Chondrocyte (in vitro differentiated cells): Measurements from ENCODE around the gene POM121C. TPM values are rescaled to one million over a fixed set of nuclear protein-coding genes. Genes with fewer than 3 reads are reported as not detected.
"Not testable (repeated sequence)": the region's sequence is repeated elsewhere in the genome, so short reads cannot be mapped to it uniquely, and the experiment has no call there.

ENCODE experiments used
- DNase-seq: peaks from one replicate; pipeline ENCODE4 v3.0.0; 2021; ENCODE audit warnings: mixed read lengths, low spot score
- H3K27ac Mint-ChIP-seq: one replicate; pipeline ENCODE4 v1.8.0; 2021; ENCODE audit warnings: mild to moderate bottlenecking, moderate library complexity, mixed read lengths; ENCODE audit not compliant: unreplicated experiment
- H3K27me3 Mint-ChIP-seq: 2 replicates; pipeline ENCODE4 v1.8.0; 2021; ENCODE audit warnings: low read depth, mixed read lengths
- H3K36me3 Mint-ChIP-seq: 2 replicates; pipeline ENCODE4 v1.8.0; 2021; ENCODE audit warnings: low read depth, mixed read lengths
- H3K4me1 Mint-ChIP-seq: 2 replicates; pipeline ENCODE4 v1.8.0; 2021; ENCODE audit warnings: low read depth, mild to moderate bottlenecking, mixed read lengths
- H3K4me3 Mint-ChIP-seq: one replicate; pipeline ENCODE4 v1.8.0; 2021; ENCODE audit warnings: mild to moderate bottlenecking, moderate library complexity, mixed read lengths; ENCODE audit not compliant: unreplicated experiment
- H3K9me3 Mint-ChIP-seq: 2 replicates; pipeline ENCODE4 v1.8.0; 2021; ENCODE audit warnings: low read depth, mixed read lengths
- total RNA-seq: library from RNA; stranded (reverse); gene quantifications from 3 replicates; pipeline ENCODE4 v1.2.1, GENCODE V29; 2021
- TF ChIP-seq, protein P1 (sequence below): fragments of 200-600 bp; sonication (generic); IDR thresholded peaks from 2 replicates; pipeline ENCODE4 v1.5.0; 2021; ENCODE audit warnings: antibody characterized with exemption, mild to moderate bottlenecking, moderate library complexity

Gene POM121C
- total RNA-seq, 1 donor from 2014 or later: 40.7 TPM

GRCh38 chr7:75439000-75439399, 47.1 kb downstream of the POM121C start:
- not testable (repeated sequence) for H3K27ac Mint-ChIP-seq, H3K27me3 Mint-ChIP-seq, H3K4me3 Mint-ChIP-seq, H3K9me3 Mint-ChIP-seq, H3K4me1 Mint-ChIP-seq, DNase-seq
- TF ChIP-seq, protein P1, sequence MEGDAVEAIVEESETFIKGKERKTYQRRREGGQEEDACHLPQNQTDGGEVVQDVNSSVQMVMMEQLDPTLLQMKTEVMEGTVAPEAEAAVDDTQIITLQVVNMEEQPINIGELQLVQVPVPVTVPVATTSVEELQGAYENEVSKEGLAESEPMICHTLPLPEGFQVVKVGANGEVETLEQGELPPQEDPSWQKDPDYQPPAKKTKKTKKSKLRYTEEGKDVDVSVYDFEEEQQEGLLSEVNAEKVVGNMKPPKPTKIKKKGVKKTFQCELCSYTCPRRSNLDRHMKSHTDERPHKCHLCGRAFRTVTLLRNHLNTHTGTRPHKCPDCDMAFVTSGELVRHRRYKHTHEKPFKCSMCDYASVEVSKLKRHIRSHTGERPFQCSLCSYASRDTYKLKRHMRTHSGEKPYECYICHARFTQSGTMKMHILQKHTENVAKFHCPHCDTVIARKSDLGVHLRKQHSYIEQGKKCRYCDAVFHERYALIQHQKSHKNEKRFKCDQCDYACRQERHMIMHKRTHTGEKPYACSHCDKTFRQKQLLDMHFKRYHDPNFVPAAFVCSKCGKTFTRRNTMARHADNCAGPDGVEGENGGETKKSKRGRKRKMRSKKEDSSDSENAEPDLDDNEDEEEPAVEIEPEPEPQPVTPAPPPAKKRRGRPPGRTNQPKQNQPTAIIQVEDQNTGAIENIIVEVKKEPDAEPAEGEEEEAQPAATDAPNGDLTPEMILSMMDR: peak; percentile 19
- H3K36me3 Mint-ChIP-seq: peaks cover 25% of the 10 kb centered on the region

- H3K9me3 Mint-ChIP-seq, H3K27me3 Mint-ChIP-seq, DNase-seq, H3K4me1 Mint-ChIP-seq, H3K27ac Mint-ChIP-seq, H3K4me3 Mint-ChIP-seq: not testable (repeated sequence)
- H3K36me3 Mint-ChIP-seq: peaks cover 12% of the 10 kb centered on the region
Observed at GRCh38 chr7:75423481-75423880, 62.6 kb downstream of the POM121C start.

- peaks cover 12% of the 10 kb centered on the region for H3K36me3 Mint-ChIP-seq
- not testable (repeated sequence) for H3K27ac Mint-ChIP-seq, H3K9me3 Mint-ChIP-seq, H3K4me3 Mint-ChIP-seq, DNase-seq, H3K4me1 Mint-ChIP-seq, H3K27me3 Mint-ChIP-seq
Observed at GRCh38 chr7:75421798-75422710, 64.0 kb downstream of the POM121C start.

DNA sequence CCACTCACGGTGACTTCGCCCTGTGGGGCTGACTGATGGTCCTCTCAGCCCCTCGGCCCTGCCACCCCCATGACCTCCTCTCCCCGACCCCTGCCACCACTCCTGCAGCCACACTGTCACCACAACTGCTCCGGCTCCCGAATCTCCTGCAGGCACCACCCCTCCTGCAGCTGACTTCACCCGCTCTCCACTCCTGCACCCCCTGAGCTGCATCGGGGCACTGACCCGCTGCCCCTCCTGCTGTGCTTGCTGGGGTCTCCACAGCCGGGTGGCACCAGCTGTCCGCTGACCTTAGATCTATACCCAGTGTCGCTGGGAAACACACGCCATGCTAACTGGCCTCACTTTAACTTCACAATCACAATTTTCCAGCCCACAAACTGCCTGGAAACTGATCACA, 65.9 kb downstream of the POM121C start:
- not testable (repeated sequence) for H3K27ac Mint-ChIP-seq, H3K4me1 Mint-ChIP-seq, H3K4me3 Mint-ChIP-seq

GRCh38 chr7:75419693-75420092, 66.4 kb downstream of the POM121C start:
- H3K9me3 Mint-ChIP-seq, H3K4me3 Mint-ChIP-seq, DNase-seq, H3K4me1 Mint-ChIP-seq, H3K27ac Mint-ChIP-seq, H3K27me3 Mint-ChIP-seq: not testable (repeated sequence)
- peaks cover 14% of the 10 kb centered on the region for H3K36me3 Mint-ChIP-seq

More for the DNA sequence above, 65.9 kb downstream of the POM121C start:
- DNase-seq, H3K9me3 Mint-ChIP-seq, H3K27me3 Mint-ChIP-seq: not testable (repeated sequence)
- peaks cover 15% of the 10 kb centered on the region for H3K36me3 Mint-ChIP-seq

DNA sequence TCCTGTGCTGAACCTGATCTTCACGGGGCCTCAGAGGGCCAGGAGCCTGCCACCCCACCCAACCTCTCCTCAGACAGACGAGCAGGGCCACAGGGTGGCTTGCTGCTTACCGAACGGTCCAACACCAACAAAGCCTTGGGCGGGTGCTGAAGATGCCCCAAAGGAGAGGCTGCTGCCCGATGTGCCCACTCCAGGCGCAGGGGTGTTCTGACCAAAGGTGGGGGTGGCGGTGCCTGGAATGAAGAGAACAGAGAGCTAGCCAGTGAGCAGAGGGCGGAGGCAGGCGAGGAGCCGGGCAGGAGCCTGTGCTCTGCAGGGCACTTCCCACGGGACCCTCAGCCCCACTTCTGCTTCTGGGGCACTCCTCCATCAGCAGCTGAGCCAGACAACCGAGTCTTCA, 66.9 kb downstream of the POM121C start:
- H3K9me3 Mint-ChIP-seq, H3K4me3 Mint-ChIP-seq, H3K27me3 Mint-ChIP-seq, H3K4me1 Mint-ChIP-seq, DNase-seq: not testable (repeated sequence)
- peaks cover 11% of the 10 kb centered on the region for H3K36me3 Mint-ChIP-seq
- peak overlapping the region; percentile 22 for H3K27ac Mint-ChIP-seq

DNA sequence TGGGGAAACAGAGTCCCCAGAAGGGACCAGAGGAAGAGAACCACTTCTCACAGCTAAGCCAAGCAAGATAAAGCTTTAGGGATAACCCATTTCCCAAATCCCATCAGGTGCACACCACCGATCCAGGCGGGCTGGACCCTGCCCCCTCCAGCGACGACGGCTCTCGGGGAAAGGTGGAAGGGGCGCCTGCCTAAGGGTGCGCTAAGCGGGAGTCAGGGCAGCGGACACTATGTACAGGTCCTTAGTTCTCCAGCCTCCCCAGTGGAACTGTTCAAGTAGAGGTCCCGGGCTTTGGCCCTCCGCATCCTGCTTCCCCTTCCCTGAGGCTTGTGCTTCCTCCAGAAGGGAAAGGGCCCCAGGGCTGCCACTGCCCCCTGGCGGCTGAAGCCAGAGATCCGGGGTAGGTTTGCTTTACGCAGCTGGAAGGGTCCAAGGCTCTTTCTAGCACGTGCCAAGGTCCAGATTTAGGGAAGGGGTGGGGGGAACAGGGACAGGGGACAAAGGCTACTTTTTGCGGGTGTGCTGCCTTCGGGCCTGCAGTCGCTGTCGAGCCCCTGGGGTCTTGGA, 67.7 kb downstream of the POM121C start:
- TF ChIP-seq, protein P1: peak; percentile 22
- not testable (repeated sequence) for H3K9me3 Mint-ChIP-seq, H3K36me3 Mint-ChIP-seq, H3K27ac Mint-ChIP-seq, DNase-seq, H3K27me3 Mint-ChIP-seq, H3K4me1 Mint-ChIP-seq, H3K4me3 Mint-ChIP-seq

- H3K27ac Mint-ChIP-seq, DNase-seq, H3K4me1 Mint-ChIP-seq, H3K27me3 Mint-ChIP-seq, H3K4me3 Mint-ChIP-seq, H3K36me3 Mint-ChIP-seq, H3K9me3 Mint-ChIP-seq: not testable (repeated sequence)
Observed at GRCh38 chr7:75416787-75417186, 69.3 kb downstream of the POM121C start.

- not testable (repeated sequence) for H3K9me3 Mint-ChIP-seq, H3K4me3 Mint-ChIP-seq, DNase-seq, H3K27ac Mint-ChIP-seq, H3K36me3 Mint-ChIP-seq, H3K27me3 Mint-ChIP-seq, H3K4me1 Mint-ChIP-seq
Observed at GRCh38 chr7:75415829-75416373, 70.2 kb downstream of the POM121C start.

- not testable (repeated sequence) for H3K4me1 Mint-ChIP-seq, DNase-seq, H3K27ac Mint-ChIP-seq, H3K27me3 Mint-ChIP-seq, H3K9me3 Mint-ChIP-seq, H3K36me3 Mint-ChIP-seq, H3K4me3 Mint-ChIP-seq
Observed at GRCh38 chr7:75415428-75415817, 70.7 kb downstream of the POM121C start.
